Fibroblast of the aortic adventitia (primary cell): ENCODE results near the gene PANX3. TPM values are rescaled to one million over a fixed set of nuclear protein-coding genes. Genes with fewer than 3 reads are reported as not detected.

ENCODE experiments used
- DNase-seq: peaks from one replicate; pipeline ENCODE4 v3.0.0-alpha.2; 2010; ENCODE audit warnings: low read depth
- H3K4me3 ChIP-seq: 2 replicates; pipeline ENCODE4 v1.5.1; 2011; ENCODE audit warnings: low read depth, mild to moderate bottlenecking, control low read depth, low read length, moderate library complexity
- total RNA-seq: library from RNA; depleted of rRNA; stranded (reverse); fragments of >200 nt; gene quantifications from 2 replicates; pipeline ENCODE4 v1.2.3, GENCODE V29; 2012; ENCODE audit warnings: low replicate concordance
- TF ChIP-seq, protein P1 (sequence below): IDR thresholded peaks from 2 replicates; pipeline ENCODE4 v1.5.1; 2011; ENCODE audit warnings: mild to moderate bottlenecking, low read length, control low read depth, inconsistent platforms; ENCODE audit not compliant: insufficient read depth

Gene PANX3
- total RNA-seq, 1 donor, result not detected

DNA sequence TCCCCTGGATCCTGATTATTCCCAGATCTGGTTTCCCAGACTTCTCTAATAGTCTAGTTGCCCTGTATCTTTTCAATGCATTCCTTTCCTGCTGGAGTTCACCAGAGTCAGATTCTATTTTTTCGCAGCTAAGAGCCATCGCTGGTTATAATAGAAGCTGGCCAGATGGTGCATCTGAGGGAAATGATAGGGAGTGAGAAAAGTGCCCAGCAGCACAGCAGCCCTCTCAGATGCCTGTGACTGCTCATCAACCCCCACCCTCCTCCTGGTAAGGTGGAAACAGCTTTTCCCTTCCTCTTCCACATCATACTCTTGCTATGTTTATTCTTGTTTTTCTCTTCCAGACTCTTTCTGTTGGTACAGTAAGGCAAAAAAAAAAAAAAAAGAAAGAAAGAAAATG lies 28.7 kb upstream of the PANX3 start:
- H3K4me3 ChIP-seq, result no peak overlapping the region
- TF ChIP-seq, protein P1, sequence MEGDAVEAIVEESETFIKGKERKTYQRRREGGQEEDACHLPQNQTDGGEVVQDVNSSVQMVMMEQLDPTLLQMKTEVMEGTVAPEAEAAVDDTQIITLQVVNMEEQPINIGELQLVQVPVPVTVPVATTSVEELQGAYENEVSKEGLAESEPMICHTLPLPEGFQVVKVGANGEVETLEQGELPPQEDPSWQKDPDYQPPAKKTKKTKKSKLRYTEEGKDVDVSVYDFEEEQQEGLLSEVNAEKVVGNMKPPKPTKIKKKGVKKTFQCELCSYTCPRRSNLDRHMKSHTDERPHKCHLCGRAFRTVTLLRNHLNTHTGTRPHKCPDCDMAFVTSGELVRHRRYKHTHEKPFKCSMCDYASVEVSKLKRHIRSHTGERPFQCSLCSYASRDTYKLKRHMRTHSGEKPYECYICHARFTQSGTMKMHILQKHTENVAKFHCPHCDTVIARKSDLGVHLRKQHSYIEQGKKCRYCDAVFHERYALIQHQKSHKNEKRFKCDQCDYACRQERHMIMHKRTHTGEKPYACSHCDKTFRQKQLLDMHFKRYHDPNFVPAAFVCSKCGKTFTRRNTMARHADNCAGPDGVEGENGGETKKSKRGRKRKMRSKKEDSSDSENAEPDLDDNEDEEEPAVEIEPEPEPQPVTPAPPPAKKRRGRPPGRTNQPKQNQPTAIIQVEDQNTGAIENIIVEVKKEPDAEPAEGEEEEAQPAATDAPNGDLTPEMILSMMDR, result no peak
- no peak for DNase-seq

DNA sequence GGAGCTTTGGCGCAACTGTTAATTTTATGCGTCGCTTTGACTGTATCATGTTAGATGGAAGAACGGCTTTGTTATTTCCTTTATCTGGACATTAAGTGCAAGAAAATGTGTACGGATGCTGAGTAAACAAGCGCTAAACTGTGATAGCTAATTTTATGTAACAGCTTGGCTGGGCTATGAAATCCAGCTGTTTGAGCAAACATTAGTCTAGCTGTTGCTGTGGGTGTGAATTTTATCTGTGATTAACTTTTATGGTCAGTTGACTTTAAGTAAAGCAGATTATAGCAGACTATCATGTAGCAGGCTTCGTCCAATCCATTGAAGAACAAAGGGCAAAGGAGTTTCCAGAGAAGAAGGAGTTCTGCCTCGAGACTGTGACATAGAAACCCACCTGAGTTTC lies 27.4 kb upstream of the PANX3 start:
- no peak for DNase-seq
- H3K4me3 ChIP-seq, result no peak overlapping the region
- TF ChIP-seq, protein P1, result no peak

DNA sequence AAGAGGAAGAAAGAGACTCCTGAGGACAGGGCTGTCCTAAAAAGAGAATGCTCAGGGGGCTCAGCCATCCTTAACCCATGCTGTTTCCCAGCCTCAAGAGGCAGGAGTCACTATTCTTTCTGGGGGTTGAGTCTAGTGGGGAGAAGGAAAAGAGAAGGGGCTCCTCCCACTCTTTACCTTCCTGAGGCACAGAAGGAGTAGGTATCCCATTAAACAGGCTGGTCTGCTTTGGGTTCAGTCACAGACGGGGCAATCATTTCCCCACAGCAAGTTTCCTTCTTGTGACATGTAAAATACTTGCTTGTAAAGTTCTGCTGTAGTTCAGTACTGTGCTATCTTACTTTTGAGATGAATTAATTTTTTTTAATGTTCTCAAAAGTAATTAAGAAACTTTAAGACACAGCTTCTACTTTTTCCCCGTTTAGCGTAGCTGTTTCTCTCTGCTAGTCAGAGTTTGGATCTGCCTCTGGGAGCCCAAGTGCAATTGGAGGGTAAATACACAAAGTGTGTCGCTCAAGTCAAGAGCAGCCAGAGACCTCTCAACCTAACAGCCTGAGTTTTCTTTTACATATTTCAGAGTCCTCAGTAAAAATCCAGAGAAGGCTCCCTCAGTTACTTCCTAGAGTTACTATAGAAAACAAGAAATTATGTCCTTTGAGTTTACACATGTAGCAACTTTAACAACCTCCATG lies 26.4 kb upstream of the PANX3 start:
- no peak overlapping the region for H3K4me3 ChIP-seq
- no peak for DNase-seq
- TF ChIP-seq, protein P1, result no peak

DNA sequence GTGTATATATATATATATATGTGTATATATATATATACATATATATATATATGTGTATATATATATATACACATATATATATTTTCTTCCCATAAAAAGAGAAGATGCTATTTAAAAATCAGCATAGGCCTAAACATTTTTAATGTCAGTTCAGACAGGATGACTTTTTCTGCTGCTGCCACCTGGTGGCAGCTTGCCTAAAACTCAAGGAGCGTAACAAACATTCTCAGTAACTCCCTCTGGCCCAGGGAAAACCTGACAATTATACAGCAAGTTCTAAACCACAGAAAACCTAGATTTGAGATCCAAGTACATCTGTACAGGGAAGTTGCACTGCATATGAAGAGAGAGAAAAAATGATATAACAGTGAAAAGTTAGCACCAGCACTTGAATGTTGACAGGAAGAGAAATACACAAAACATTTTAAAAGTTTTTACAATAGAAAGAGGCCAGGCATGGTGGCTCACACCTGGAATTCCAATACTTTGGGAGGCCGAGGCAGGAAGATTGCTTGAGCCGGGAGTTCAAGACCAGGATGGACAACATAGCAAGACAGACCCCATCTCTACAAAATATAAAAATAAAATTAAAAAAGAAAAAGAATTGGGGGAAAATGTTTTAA lies 24.9 kb upstream of the PANX3 start:
- DNase-seq, result peak; percentile 67
- H3K4me3 ChIP-seq, result no peak overlapping the region
- TF ChIP-seq, protein P1, result peak; percentile 73

DNA sequence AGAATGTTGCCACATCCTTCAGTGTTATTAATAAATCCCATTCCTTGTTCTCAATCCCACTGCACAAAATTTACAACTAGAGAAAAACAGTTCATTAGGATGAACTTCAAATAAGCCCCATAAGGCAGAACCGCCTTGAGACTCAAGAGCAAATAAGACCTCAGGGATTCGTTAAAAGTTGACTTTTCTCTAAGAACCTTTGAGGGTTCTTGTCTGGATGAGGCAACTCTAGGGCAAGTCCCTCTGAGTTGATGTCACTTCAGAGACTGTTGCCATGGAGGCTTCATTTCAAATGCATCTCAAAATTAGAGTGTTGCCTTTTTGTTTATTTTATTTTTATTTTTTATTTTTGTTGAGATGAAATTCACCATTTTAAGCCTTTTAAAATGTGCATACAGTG lies 19.8 kb upstream of the PANX3 start:
- no peak overlapping the region for H3K4me3 ChIP-seq
- no peak for DNase-seq
- TF ChIP-seq, protein P1, result no peak

DNA sequence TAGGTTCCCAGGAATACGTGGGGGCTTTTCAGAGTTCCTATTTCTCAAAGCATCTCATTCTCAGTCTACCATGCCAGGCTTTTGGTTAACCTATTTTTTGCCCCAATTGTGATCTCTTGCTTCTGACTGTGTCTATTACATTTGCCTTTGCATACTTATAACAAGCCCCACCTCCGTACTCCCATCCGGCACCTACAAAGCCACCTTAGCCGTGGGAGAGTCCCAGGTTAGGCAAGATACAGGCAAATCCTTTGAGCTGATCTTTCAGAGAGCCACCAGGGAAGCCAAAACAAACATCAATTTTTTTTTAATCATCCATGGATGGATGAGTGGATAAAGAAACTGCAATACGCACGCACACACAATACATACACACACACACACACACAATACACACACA lies 18.6 kb upstream of the PANX3 start:
- no peak for DNase-seq
- TF ChIP-seq, protein P1, result no peak
- H3K4me3 ChIP-seq, result no peak overlapping the region

DNA sequence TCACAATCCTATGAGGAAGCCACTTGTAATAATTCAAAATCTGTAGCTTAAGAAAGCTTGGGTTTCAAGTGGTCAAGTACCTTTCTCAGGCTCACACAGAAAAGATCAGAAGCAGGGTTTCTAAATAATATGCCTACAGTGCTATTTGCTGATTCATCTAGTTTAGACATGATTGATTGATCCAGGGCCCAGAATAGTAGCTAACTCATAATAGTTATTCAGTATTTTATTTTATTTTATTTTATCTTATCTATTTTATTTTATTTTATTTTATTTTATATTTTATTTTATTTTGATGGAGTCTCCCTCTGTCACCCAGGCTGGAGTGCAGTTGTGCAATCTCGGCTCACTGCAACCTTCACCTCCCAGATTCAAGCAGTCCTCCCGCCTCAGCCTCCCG lies 15.9 kb upstream of the PANX3 start:
- H3K4me3 ChIP-seq, result no peak overlapping the region
- TF ChIP-seq, protein P1, result no peak
- no peak for DNase-seq
